K562 (cell line): ENCODE measurements around the gene NANS. TPM values are rescaled to one million over a fixed set of nuclear protein-coding genes. Genes with fewer than 3 reads are reported as not detected.

ENCODE experiments used
- ATAC-seq: fragments of 200-7000 bp; cut with Tn5 transposase; 3 replicates; pipeline ENCODE4 v1.9.1; 2020; ENCODE audit warnings: moderate library complexity
- BruUV-seq: library from RNA; stranded (reverse); fragments of 400-500 nt; replicated peaks from 2 replicates; lab custom pipeline; 2021; lab: Mats Ljungman, UMichigan
- CTCF ChIA-PET: fragments of 300-600 bp; formaldehyde crosslinking; extraction: SDS; loops from one replicate; lab custom pipeline; 2021; ENCODE audit warnings: low intra/inter-chr PET ratio; lab: Yijun Ruan, JAX
- POLR2A ChIA-PET: fragments of 300-600, 350-650 bp; sonication (Branson Sonifier 250); formaldehyde crosslinking; extraction: SDS; loops from one replicate; lab custom pipeline; 2021; ENCODE audit warnings: antibody characterized with exemption, inconsistent platforms; lab: Yijun Ruan, JAX
- DNase-seq, 4 experiments: peaks; one replicate each; pipeline versions ENCODE4 v3.0.0 to v3.0.0-alpha.2; 2011 to 2018; ENCODE audit warnings: low spot score in 3 of 4, mixed read lengths in 3 of 4; ENCODE audit errors: extremely low read depth in 1 of 4
- FAIRE-seq: peaks from 2 replicates; lab custom pipeline; 2011; peaks lifted over from hg19 to GRCh38; lab: Jason Lieb, UNC
- H2AFZ ChIP-seq: 2 replicates; pipeline ENCODE4 v1.6.0; 2011; ENCODE audit warnings: low read depth, low read length, control low read depth, inconsistent platforms
- H3K27ac ChIP-seq: fragments of 200-600 bp; 3 replicates; pipeline ENCODE4 v1.8.0; 2011; ENCODE audit warnings: low read depth, mild to moderate bottlenecking, control low read depth, inconsistent platforms, low read length, moderate library complexity, mixed read lengths; ENCODE audit errors: extremely low read depth
- H3K27me3 ChIP-seq, 2 experiments: fragments of 300-600 bp in 1 of 2; 2 replicates in 1 of 2; 3 replicates in 1 of 2; pipeline versions ENCODE4 v1.6.0 to v1.8.0; 2011; ENCODE audit warnings: inconsistent platforms in 2 of 2, low read length in 2 of 2, mild to moderate bottlenecking in 1 of 2, mixed read lengths in 1 of 2, moderate library complexity in 1 of 2; ENCODE audit not compliant: control insufficient read depth in 2 of 2, insufficient read depth in 2 of 2
- H3K36me3 ChIP-seq: fragments of 300-600 bp; 3 replicates; pipeline ENCODE4 v1.8.0; 2011; ENCODE audit warnings: mild to moderate bottlenecking, low read length, inconsistent platforms; ENCODE audit not compliant: control insufficient read depth, insufficient read depth
- H3K4me1 ChIP-seq, 2 experiments: fragments of 200-600 bp in 1 of 2; replicated peaks in 1 of 2; 2 replicates in 1 of 2; 3 replicates in 1 of 2; pipeline versions ENCODE4 v1.5.1 to v1.8.0; 2011; ENCODE audit warnings: inconsistent platforms in 2 of 2, low read length in 2 of 2, mild to moderate bottlenecking in 1 of 2, mixed read lengths in 1 of 2, moderate library complexity in 1 of 2; ENCODE audit not compliant: control insufficient read depth in 2 of 2, insufficient read depth in 2 of 2
- H3K4me2 ChIP-seq: 2 replicates; pipeline ENCODE4 v1.6.1; 2011; ENCODE audit warnings: low read length, control low read depth, inconsistent platforms, mixed read lengths; ENCODE audit not compliant: insufficient read depth
- H3K4me3 ChIP-seq: fragments of 200-600 bp; sonication (generic), shearing (Covaris generic); 2 replicates; pipeline ENCODE4 v1.5.1; 2016; ENCODE audit warnings: control low read depth, inconsistent platforms
- H3K79me2 ChIP-seq: fragments of 200-600 bp; 3 replicates; pipeline ENCODE4 v1.8.0; 2011; ENCODE audit warnings: low read length, inconsistent platforms; ENCODE audit not compliant: control insufficient read depth, insufficient read depth
- H3K9ac ChIP-seq, 2 experiments: 2 replicates each; pipeline versions ENCODE4 v1.6.0 to v1.6.1; 2011; ENCODE audit warnings: low read depth in 2 of 2, low read length in 2 of 2, control low read depth in 1 of 2, inconsistent platforms in 1 of 2, mild to moderate bottlenecking in 1 of 2, mixed read lengths in 1 of 2; ENCODE audit not compliant: insufficient read depth in 1 of 2
- H3K9me1 ChIP-seq: one replicate; pipeline ENCODE4 v1.6.0; 2011; ENCODE audit warnings: inconsistent platforms, mild to moderate bottlenecking, low read length, moderate library complexity; ENCODE audit not compliant: control insufficient read depth, insufficient read depth
- H3K9me3 ChIP-seq: replicated peaks from 2 replicates; pipeline ENCODE4 v1.5.1; 2011; ENCODE audit warnings: low read depth, low read length, inconsistent platforms; ENCODE audit not compliant: control insufficient read depth, insufficient read depth
- H4K20me1 ChIP-seq: replicated peaks from 2 replicates; pipeline ENCODE4 v1.6.1; 2011; ENCODE audit warnings: low read length, inconsistent platforms, mixed read lengths; ENCODE audit not compliant: control insufficient read depth, insufficient read depth
- CTBP1 ChIP-seq: fragments of 450-650 bp; IDR thresholded peaks from 2 replicates; pipeline ENCODE4 v1.6.1; 2016; ENCODE audit warnings: borderline replicate concordance
- DMBX1 ChIP-seq: fragments of 250-450 bp; sonication (Bioruptor Pico); IDR thresholded peaks from 2 replicates; pipeline ENCODE4 v1.8.0; 2022; ENCODE audit warnings: inconsistent platforms, mild to moderate bottlenecking, moderate library complexity, borderline replicate concordance
- ELF1 ChIP-seq: fragments of 200-800 bp; sonication (Bioruptor generic); IDR thresholded peaks from 2 replicates; pipeline ENCODE4 v1.6.1; 2016; ENCODE audit warnings: missing genetic modification characterization, missing compliant biosample characterization
- FOXA3 ChIP-seq, 2 experiments: fragments of 450-650 bp in 1 of 2; sonication (generic) in 1 of 2; formaldehyde crosslinking; IDR thresholded peaks in 1 of 2; conservative IDR thresholded peaks in 1 of 2; 2 replicates each; pipeline versions ENCODE4 v1.4.0 to v1.8.0; 2020 to 2022; ENCODE audit warnings: mild to moderate bottlenecking in 2 of 2, missing genetic modification reagents in 1 of 2
- HOXB6 ChIP-seq: fragments of 250-450 bp; sonication (Bioruptor Pico); IDR thresholded peaks from 2 replicates; pipeline ENCODE4 v1.5.1; 2022; ENCODE audit warnings: mild to moderate bottlenecking, borderline replicate concordance
- KAT7 ChIP-seq: sonication (generic); formaldehyde crosslinking; IDR thresholded peaks from 2 replicates; pipeline ENCODE4 v1.8.0; 2022; ENCODE audit warnings: missing genetic modification reagents, mild to moderate bottlenecking, borderline replicate concordance
- MIER1 ChIP-seq: fragments of 450-650 bp; IDR thresholded peaks from 2 replicates; pipeline ENCODE4 v1.6.1; 2016; ENCODE audit warnings: antibody characterized with exemption, mild to moderate bottlenecking, low read depth
- NFIC ChIP-seq: fragments of 450-650 bp; IDR thresholded peaks from 2 replicates; pipeline ENCODE4 v1.6.1; 2017; ENCODE audit warnings: mild to moderate bottlenecking, inconsistent platforms
- RBBP5 ChIP-seq: fragments of 200-600 bp; sonication (generic); IDR thresholded peaks from 2 replicates; pipeline ENCODE4 v1.6.1; 2012; ENCODE audit warnings: borderline replicate concordance, mild to moderate bottlenecking, low read length, control low read depth, inconsistent platforms; ENCODE audit not compliant: insufficient read depth, poor library complexity, severe bottlenecking
- SNAPC5 ChIP-seq: fragments of 250-450 bp; sonication (Bioruptor Pico); IDR thresholded peaks from 2 replicates; pipeline ENCODE4 v1.8.0; 2021; ENCODE audit warnings: moderate library complexity, mild to moderate bottlenecking, inconsistent platforms
- SOX6 ChIP-seq: fragments of 450-650 bp; IDR thresholded peaks from 2 replicates; pipeline ENCODE4 v1.6.1; 2014; ENCODE audit warnings: mild to moderate bottlenecking
- TBL1XR1 ChIP-seq, 2 experiments: IDR thresholded peaks; 2 replicates each; pipeline ENCODE4 v1.6.1; 2012; ENCODE audit warnings: improper control_type of control experiment in 2 of 2, low read length in 2 of 2, mild to moderate bottlenecking in 1 of 2
- TCF7L2 ChIP-seq: fragments of 150-350 bp; IDR thresholded peaks from 2 replicates; pipeline ENCODE4 v1.6.1; 2016; ENCODE audit warnings: low read depth, mild to moderate bottlenecking, low read length, moderate library complexity
- TRIM28 ChIP-seq: fragments of 450-650 bp; IDR thresholded peaks from 2 replicates; pipeline ENCODE4 v1.6.1; 2017
- ZFP30 ChIP-seq: fragments of 250-450 bp; sonication (Bioruptor Pico); IDR thresholded peaks from 2 replicates; pipeline ENCODE4 v1.8.0; 2022; ENCODE audit warnings: moderate library complexity, mild to moderate bottlenecking, inconsistent platforms, borderline replicate concordance
- ZFX ChIP-seq: sonication (generic); formaldehyde crosslinking; IDR thresholded peaks from 2 replicates; pipeline ENCODE4 v1.8.0; 2022; ENCODE audit warnings: mild to moderate bottlenecking, missing genetic modification reagents, moderate library complexity
- ZNF239 ChIP-seq: fragments of 250-450 bp; sonication (Bioruptor Pico); IDR thresholded peaks from 2 replicates; pipeline ENCODE4 v1.4.0; 2020; ENCODE audit warnings: mild to moderate bottlenecking
- ZNF586 ChIP-seq: fragments of 450-650 bp; formaldehyde crosslinking; conservative IDR thresholded peaks from 2 replicates; pipeline ENCODE4 v1.4.0; 2020; ENCODE audit warnings: mild to moderate bottlenecking, moderate library complexity
- WGBS: fragments of 100-300 bp; shearing (Covaris generic); methylation state at CpG from one replicate; pipeline ENCODE4 v1.1.6; 2016; ENCODE audit warnings: low coverage, mixed read lengths; ENCODE audit not compliant: insufficient coverage; ENCODE audit errors: missing lambda C conversion rate; 5-methylcytosine and 5-hydroxymethylcytosine counted together
- in situ Hi-C: fragments of 300-500 bp; cut with MboI; formaldehyde crosslinking; loops from 4 replicates; pipeline ENCODE4 v1.15.0; 2018; ENCODE audit warnings: inconsistent platforms, mixed read lengths
- intact Hi-C: fragments of 100-400 bp; cut with micrococcal nuclease; formaldehyde crosslinking; loops from 2 replicates; pipeline ENCODE4 v1.14.2; 2022
- polyA plus RNA-seq, 8 experiments: library from polyadenylated mRNA; depleted of rRNA in 4 of 8; stranded (reverse) in 5 of 8; unstranded in 3 of 8; fragments of >200 nt; fragmentation: Nextera tagmentation in 2 of 8; fragmentation: Illumina TruSeq in 1 of 8; extraction: Ambion mirVana in 2 of 8; extraction: Trizol in 1 of 8; gene quantifications; 2 replicates each; pipeline versions ENCODE4 v1.2.1 to v1.2.3, GENCODE V29; 2011 to 2014; ENCODE audit warnings: inconsistent platforms in 1 of 8, missing spikeins in 1 of 8
- total RNA-seq, 7 experiments: library from RNA; depleted of rRNA in 6 of 7; stranded (reverse); fragments of >200 nt in 6 of 7; fragmentation: Illumina TruSeq in 2 of 7; extraction: Trizol in 2 of 7; gene quantifications; 2 replicates each; pipeline versions ENCODE4 v1.2.1 to v1.2.3, GENCODE V29; 2011 to 2021; ENCODE audit warnings: low replicate concordance in 1 of 7
- TF ChIP-seq, protein P1 (sequence below): fragments of 250-450 bp; sonication (Bioruptor Pico); IDR thresholded peaks from 2 replicates; pipeline ENCODE4 v1.5.0; 2021

NANS gene
- total and polyA plus RNA-seq, 9 of the 15 experiments (the other 6 are each of a cell fraction or from before 2014, with no cell fraction given), result 37.1 to 181 (median 137) TPM

GRCh38 chr9:98084396-98084795 lies 27.9 kb downstream of the NANS start:
- Histone ChIP-seq H3K79me2 (no peaks in the 10 kb centered on the region), H3K4me1 (peaks cover 7 to 9% of the 10 kb centered on the region in 2 experiments; a peak in 4 of 5 replicates), H2AFZ (no peak overlapping the region), H3K9me1 (no peaks in the 10 kb centered on the region), H3K9ac (no peak overlapping the region), H3K4me3 (no peak overlapping the region), H3K9me3 (no peaks in the 10 kb centered on the region), H3K4me2 (no peak overlapping the region), H4K20me1 (no peaks in the 10 kb centered on the region), H3K36me3 (peaks cover 82% of the 10 kb centered on the region), H3K27me3 (no peaks in the 10 kb centered on the region), H3K27ac (no peak overlapping the region)
- TSS peak; percentile 35 for BruUV-seq
- FAIRE-seq (no peak), DNase-seq (no peak), ATAC-seq (no peak)
- in situ Hi-C loops, result no loop called here
- ChIA-PET POLR2A (interaction anchor here (0.9 to 2.5 kb wide), 5 partner anchors 13 to 171 kb away, joined by 3 to 7 read pairs (median 3); partner anchors contain the start of gene TBC1D2), CTCF (no interaction called here)
- TF ChIP-seq CTBP1, result no peak
- TF ChIP-seq, protein P1, sequence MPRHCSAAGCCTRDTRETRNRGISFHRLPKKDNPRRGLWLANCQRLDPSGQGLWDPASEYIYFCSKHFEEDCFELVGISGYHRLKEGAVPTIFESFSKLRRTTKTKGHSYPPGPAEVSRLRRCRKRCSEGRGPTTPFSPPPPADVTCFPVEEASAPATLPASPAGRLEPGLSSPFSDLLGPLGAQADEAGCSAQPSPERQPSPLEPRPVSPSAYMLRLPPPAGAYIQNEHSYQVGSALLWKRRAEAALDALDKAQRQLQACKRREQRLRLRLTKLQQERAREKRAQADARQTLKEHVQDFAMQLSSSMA (CRISPR knock-in tag), result no peak
- TF ChIP-seq FOXA3 (CRISPR knock-in tag; conservative IDR thresholded peaks at IDR 0.05 in 1 of 2, IDR thresholded peaks at IDR 0.05 in 1 of 2), result no peak
- no peak for TF ChIP-seq NFIC
- TF ChIP-seq SOX6, result no peak
- no peak for TF ChIP-seq ZFP30 (CRISPR knock-in tag)
- no peak for TF ChIP-seq DMBX1 (CRISPR knock-in tag)
- no peak for TF ChIP-seq SNAPC5 (CRISPR knock-in tag)
- no peak for TF ChIP-seq ZFX (CRISPR knock-in tag)
- no peak for TF ChIP-seq ZNF239 (CRISPR knock-in tag)
- no peak for TF ChIP-seq MIER1
- no peak for TF ChIP-seq ZNF586 (CRISPR knock-in tag)
- TF ChIP-seq TBL1XR1 (IDR thresholded peaks at IDR 0.05; ENCODE audit: low read length in 2 of 2), result no peak
- no peak for TF ChIP-seq TCF7L2
- no peak for TF ChIP-seq ELF1 (tag)
- no peak for TF ChIP-seq HOXB6 (CRISPR knock-in tag)
- TF ChIP-seq KAT7 (CRISPR knock-in tag), result no peak
- TF ChIP-seq RBBP5, result no peak
- TF ChIP-seq TRIM28, result no peak
- intact Hi-C loops, result no loop called here
- WGBS, result 93% methylated on average over 3 of the region's 3 CpGs
